HG03280 (cell line): ENCODE measurements around the gene IRX4.
"Not testable (repeated sequence)": the region's sequence is repeated elsewhere in the genome, so short reads cannot be mapped to it uniquely, and the experiment has no call there.

Experiments
- ATAC-seq: cut with Tn5 transposase; IDR thresholded peaks from one replicate; pipeline ENCODE4 v1.9.1; 2021; ENCODE audit warnings: mild to moderate bottlenecking, moderate library complexity; ENCODE audit not compliant: unreplicated experiment

The IRX4 gene

GRCh38 chr5:1860949-1861348 is 21.8 kb downstream of the IRX4 start:
- no peak for ATAC-seq

GRCh38 chr5:1860021-1860610 is 22.6 kb downstream of the IRX4 start:
- ATAC-seq: no peak

- ATAC-seq: no peak
These were observed 23.6 kb downstream of the IRX4 start for GRCh38 chr5:1859099-1859498.

GRCh38 chr5:1858436-1858835 is 24.3 kb downstream of the IRX4 start:
- ATAC-seq: no peak

- ATAC-seq: no peak
These were observed 25.5 kb downstream of the IRX4 start for GRCh38 chr5:1857256-1857600.

- no peak for ATAC-seq
These were observed 26.0 kb downstream of the IRX4 start for GRCh38 chr5:1856596-1857255.

- ATAC-seq: no peak
These were observed 27.1 kb downstream of the IRX4 start for GRCh38 chr5:1855596-1855995.

- no peak for ATAC-seq
These were observed 27.6 kb downstream of the IRX4 start for GRCh38 chr5:1855075-1855474.

GRCh38 chr5:1853531-1853930 is 29.2 kb downstream of the IRX4 start:
- no peak for ATAC-seq

- no peak for ATAC-seq
These were observed 30.3 kb downstream of the IRX4 start for GRCh38 chr5:1852324-1852947.

- no peak for ATAC-seq
These were observed 31.3 kb downstream of the IRX4 start for GRCh38 chr5:1851290-1851934.

- ATAC-seq: no peak
These were observed 32.2 kb downstream of the IRX4 start for GRCh38 chr5:1850324-1851154.

- no peak for ATAC-seq
These were observed 35.1 kb downstream of the IRX4 start for GRCh38 chr5:1847611-1848010.

- ATAC-seq: no peak
These were observed 35.7 kb downstream of the IRX4 start for GRCh38 chr5:1847056-1847455.

- ATAC-seq: no peak
These were observed 36.1 kb downstream of the IRX4 start for GRCh38 chr5:1846583-1846982.

GRCh38 chr5:1845696-1846095 is 37.0 kb downstream of the IRX4 start:
- ATAC-seq: no peak

- no peak for ATAC-seq
These were observed 37.9 kb downstream of the IRX4 start for GRCh38 chr5:1844708-1845436.

- not testable (repeated sequence) for ATAC-seq
These were observed 39.0 kb downstream of the IRX4 start for GRCh38 chr5:1843761-1844160.

- ATAC-seq: no peak
These were observed 40.5 kb downstream of the IRX4 start for GRCh38 chr5:1842004-1842819.
